Hepatocyte (in vitro differentiated cells): ENCODE measurements around the gene PLEKHG4B. TPM values are rescaled to one million over a fixed set of nuclear protein-coding genes. Genes with fewer than 3 reads are reported as not detected.

Experiments
- DNase-seq: peaks from one replicate; pipeline ENCODE4 v3.0.0-alpha.2; 2016; ENCODE audit warnings: low spot score
- H2AFZ ChIP-seq: fragments of 200-600 bp; sonication (generic); 2 replicates; pipeline ENCODE4 v1.6.0; 2016; ENCODE audit warnings: antibody characterized with exemption, mild to moderate bottlenecking
- H3K27ac ChIP-seq: fragments of 200-600 bp; sonication (generic); 2 replicates; pipeline ENCODE4 v1.5.1; 2016; ENCODE audit warnings: mild to moderate bottlenecking
- H3K27me3 ChIP-seq: fragments of 200-600 bp; sonication (generic); 2 replicates; pipeline ENCODE4 v1.6.1; 2016
- H3K36me3 ChIP-seq: fragments of 200-600 bp; sonication (generic); replicated peaks from 2 replicates; pipeline ENCODE4 v1.5.1; 2016; ENCODE audit warnings: low read depth; ENCODE audit not compliant: insufficient read depth
- H3K4me1 ChIP-seq: fragments of 200-600 bp; sonication (generic); 2 replicates; pipeline ENCODE4 v1.5.1; 2016; ENCODE audit warnings: mild to moderate bottlenecking, moderate library complexity; ENCODE audit not compliant: insufficient read depth
- H3K4me2 ChIP-seq: fragments of 200-600 bp; sonication (generic); 2 replicates; pipeline ENCODE4 v1.6.0; 2016
- H3K4me3 ChIP-seq: fragments of 200-600 bp; sonication (generic); 2 replicates; pipeline ENCODE4 v1.5.1; 2016; ENCODE audit warnings: mild to moderate bottlenecking
- H3K79me2 ChIP-seq: fragments of 200-600 bp; sonication (generic); 2 replicates; pipeline ENCODE4 v1.6.0; 2017; ENCODE audit warnings: mild to moderate bottlenecking
- H3K9me2 ChIP-seq: fragments of 200-600 bp; sonication (generic); replicated peaks from 2 replicates; pipeline ENCODE4 v1.6.0; 2017; ENCODE audit warnings: mild to moderate bottlenecking; ENCODE audit not compliant: insufficient read depth
- H3K9me3 ChIP-seq: fragments of 200-600 bp; sonication (generic); 2 replicates; pipeline ENCODE4 v1.5.1; 2016; ENCODE audit warnings: low read depth, mild to moderate bottlenecking
- H4K20me1 ChIP-seq: fragments of 200-600 bp; sonication (generic); 2 replicates; pipeline ENCODE4 v1.6.0; 2016; ENCODE audit warnings: mild to moderate bottlenecking; ENCODE audit not compliant: insufficient read depth, poor library complexity, severe bottlenecking
- EZH2 ChIP-seq: fragments of 200-600 bp; sonication (generic); IDR thresholded peaks from 2 replicates; pipeline ENCODE4 v1.6.1; 2016; ENCODE audit warnings: antibody characterized with exemption, mild to moderate bottlenecking, borderline replicate concordance
- EZH2phosphoT487 ChIP-seq: fragments of 200-600 bp; sonication (generic); IDR thresholded peaks from one replicate; pipeline ENCODE4 v1.6.1; 2018; ENCODE audit warnings: antibody characterized with exemption, mild to moderate bottlenecking, low read depth, moderate library complexity; ENCODE audit not compliant: unreplicated experiment, severe bottlenecking
- WGBS: methylation state at CpG from one replicate; pipeline ENCODE4 v1.1.6; 2016; ENCODE audit warnings: low lambda C conversion rate; ENCODE audit errors: missing lambda C conversion rate; 5-methylcytosine and 5-hydroxymethylcytosine counted together
- polyA plus RNA-seq: library from polyadenylated mRNA; unstranded; fragments of >200 nt; fragmentation: Nextera tagmentation; extraction: Ambion mirVana; gene quantifications from 2 replicates; pipeline ENCODE4 v1.2.1, GENCODE V29; 2016
- total RNA-seq: library from RNA; depleted of rRNA; stranded (reverse); fragments of >200 nt; gene quantifications from 2 replicates; pipeline ENCODE4 v1.2.3, GENCODE V29; 2014
- TF ChIP-seq, protein P1 (sequence below): fragments of 200-600 bp; sonication (generic); IDR thresholded peaks from 2 replicates; pipeline ENCODE4 v1.5.1; 2016; ENCODE audit warnings: antibody characterized with exemption, mild to moderate bottlenecking; ENCODE audit not compliant: poor library complexity

The PLEKHG4B gene
- total and polyA plus RNA-seq, 2 experiments from 2014 or later, result 3.6 to 4.0 TPM

DNA sequence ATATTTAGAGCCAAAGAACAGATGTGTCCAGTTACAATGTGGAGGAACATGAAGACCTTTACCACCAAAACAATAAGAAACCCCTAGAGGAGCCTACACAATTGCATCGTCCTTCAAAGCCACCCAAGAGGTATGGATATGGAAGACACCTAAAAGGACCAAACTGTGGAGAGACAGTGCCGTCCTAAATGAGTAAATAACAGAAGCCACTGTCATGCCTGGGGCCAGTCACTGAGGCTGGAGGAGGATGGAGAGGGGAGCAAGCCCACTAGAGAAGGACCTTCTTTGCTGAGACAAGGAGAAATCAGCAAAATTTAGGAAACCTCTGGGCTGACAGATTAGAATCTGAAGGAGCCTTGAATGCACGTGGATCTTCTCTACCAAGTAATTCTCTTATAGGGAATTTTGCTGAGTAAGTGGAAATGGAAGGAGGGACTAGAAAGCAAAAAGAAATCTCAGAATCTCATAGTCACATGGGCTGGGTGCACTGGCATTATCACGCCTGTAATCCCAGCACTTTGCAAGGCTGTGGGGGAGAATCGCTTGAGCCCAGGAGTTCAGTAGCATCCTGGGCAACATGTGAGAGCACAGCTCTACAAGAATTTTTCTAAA, 27.6 kb downstream of the PLEKHG4B start:
- Histone ChIP-seq H4K20me1 (no peaks in the 10 kb centered on the region), H3K9me2 (no peaks in the 10 kb centered on the region), H3K27ac (no peak overlapping the region), H3K4me3 (no peak overlapping the region), H3K4me2 (no peak overlapping the region), H2AFZ (no peak overlapping the region), H3K9me3 (peaks cover 11% of the 10 kb centered on the region), H3K4me1 (no peaks in the 10 kb centered on the region), H3K79me2 (no peaks in the 10 kb centered on the region), H3K27me3 (no peaks in the 10 kb centered on the region), H3K36me3 (no peaks in the 10 kb centered on the region)
- no peak for DNase-seq
- 97% methylated on average over 5 of the region's 5 CpGs for WGBS
- no peak for TF ChIP-seq EZH2
- TF ChIP-seq EZH2phosphoT487, result no peak

DNA sequence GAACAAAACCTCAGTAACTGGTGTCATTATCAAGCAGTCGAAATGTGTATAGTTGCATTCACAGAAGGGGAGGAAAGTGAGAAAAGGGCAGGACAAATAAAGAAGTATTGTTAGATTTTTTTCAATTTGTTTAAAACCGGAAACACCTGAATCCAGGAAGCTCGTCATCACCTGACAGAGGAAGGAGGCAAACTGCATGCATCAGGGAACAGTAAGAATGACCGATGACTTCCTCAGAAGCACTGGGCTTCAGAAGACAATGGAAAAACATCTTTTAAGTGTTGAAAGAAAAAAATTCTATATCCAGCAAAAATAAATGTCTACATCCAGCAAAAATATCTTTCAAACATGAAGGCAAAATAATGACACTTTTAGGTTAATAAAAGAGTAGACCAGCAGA, 29.5 kb downstream of the PLEKHG4B start:
- no peak overlapping the region for H3K27ac ChIP-seq
- peaks cover 11% of the 10 kb centered on the region for H3K9me3 ChIP-seq
- WGBS, result 95% methylated on average over 4 of the region's 4 CpGs
- H3K4me2 ChIP-seq, result no peak overlapping the region
- no peaks in the 10 kb centered on the region for H3K9me2 ChIP-seq
- H3K79me2 ChIP-seq, result no peaks in the 10 kb centered on the region
- no peaks in the 10 kb centered on the region for H3K4me1 ChIP-seq
- no peaks in the 10 kb centered on the region for H3K27me3 ChIP-seq
- H3K36me3 ChIP-seq, result no peaks in the 10 kb centered on the region
- H3K4me3 ChIP-seq, result no peak overlapping the region
- no peak for DNase-seq
- no peak overlapping the region for H2AFZ ChIP-seq
- no peaks in the 10 kb centered on the region for H4K20me1 ChIP-seq
- TF ChIP-seq, protein P1, sequence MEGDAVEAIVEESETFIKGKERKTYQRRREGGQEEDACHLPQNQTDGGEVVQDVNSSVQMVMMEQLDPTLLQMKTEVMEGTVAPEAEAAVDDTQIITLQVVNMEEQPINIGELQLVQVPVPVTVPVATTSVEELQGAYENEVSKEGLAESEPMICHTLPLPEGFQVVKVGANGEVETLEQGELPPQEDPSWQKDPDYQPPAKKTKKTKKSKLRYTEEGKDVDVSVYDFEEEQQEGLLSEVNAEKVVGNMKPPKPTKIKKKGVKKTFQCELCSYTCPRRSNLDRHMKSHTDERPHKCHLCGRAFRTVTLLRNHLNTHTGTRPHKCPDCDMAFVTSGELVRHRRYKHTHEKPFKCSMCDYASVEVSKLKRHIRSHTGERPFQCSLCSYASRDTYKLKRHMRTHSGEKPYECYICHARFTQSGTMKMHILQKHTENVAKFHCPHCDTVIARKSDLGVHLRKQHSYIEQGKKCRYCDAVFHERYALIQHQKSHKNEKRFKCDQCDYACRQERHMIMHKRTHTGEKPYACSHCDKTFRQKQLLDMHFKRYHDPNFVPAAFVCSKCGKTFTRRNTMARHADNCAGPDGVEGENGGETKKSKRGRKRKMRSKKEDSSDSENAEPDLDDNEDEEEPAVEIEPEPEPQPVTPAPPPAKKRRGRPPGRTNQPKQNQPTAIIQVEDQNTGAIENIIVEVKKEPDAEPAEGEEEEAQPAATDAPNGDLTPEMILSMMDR, result no peak
- TF ChIP-seq EZH2 (no peak), EZH2phosphoT487 (no peak)

DNA sequence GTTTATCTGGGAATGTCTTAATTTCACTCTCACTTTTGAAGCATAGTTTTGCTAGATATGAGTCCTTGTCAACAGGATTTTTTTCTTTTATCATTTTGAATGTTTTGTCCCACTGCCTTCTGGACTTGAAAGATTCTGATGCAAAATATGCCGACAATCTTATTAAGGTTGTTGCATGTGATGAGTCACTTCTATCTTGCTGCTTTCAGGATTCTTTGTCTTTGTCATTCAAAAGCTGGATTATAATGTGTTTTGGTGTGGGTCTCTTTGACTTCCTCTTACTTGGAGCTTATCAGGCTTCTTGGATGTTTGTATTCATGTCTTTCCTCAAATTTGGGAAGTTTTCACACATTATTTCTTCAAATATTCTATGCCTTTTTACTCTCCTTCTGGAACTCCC, 33.8 kb downstream of the PLEKHG4B start:
- H3K27me3 ChIP-seq, result no peaks in the 10 kb centered on the region
- H3K27ac ChIP-seq, result no peak overlapping the region
- H3K4me2 ChIP-seq, result no peak overlapping the region
- H3K79me2 ChIP-seq, result no peaks in the 10 kb centered on the region
- DNase-seq, result no peak
- 92% methylated on average over 1 of the region's 1 CpG for WGBS
- TF ChIP-seq, protein P1, result no peak
- TF ChIP-seq EZH2 (no peak), EZH2phosphoT487 (no peak)
- H3K9me3 ChIP-seq, result peaks cover 8% of the 10 kb centered on the region
- H3K9me2 ChIP-seq, result no peaks in the 10 kb centered on the region
- no peaks in the 10 kb centered on the region for H3K4me1 ChIP-seq
- no peaks in the 10 kb centered on the region for H3K36me3 ChIP-seq
- no peaks in the 10 kb centered on the region for H4K20me1 ChIP-seq
- no peak overlapping the region for H2AFZ ChIP-seq
- H3K4me3 ChIP-seq, result no peak overlapping the region

DNA sequence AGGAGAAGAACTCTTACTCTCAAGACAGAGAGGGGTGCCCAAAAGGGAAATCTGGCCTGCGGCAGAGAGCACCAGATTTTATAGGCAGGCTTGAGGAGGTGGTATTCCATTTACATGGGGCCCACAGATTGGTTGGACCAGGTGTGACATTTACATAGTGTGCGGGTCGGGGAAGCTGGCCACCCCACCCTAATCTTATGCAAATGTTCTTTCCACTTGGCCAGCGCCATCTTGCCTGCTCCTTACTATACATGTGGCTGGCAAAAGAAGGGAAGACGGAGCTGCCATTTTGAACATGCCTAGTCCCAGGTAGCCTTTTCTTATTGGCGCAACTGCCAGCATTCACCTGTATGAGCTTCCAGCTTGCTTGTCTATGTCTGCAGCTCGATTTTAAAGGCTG, 34.8 kb downstream of the PLEKHG4B start:
- Histone ChIP-seq H3K79me2 (no peaks in the 10 kb centered on the region), H3K9me3 (peaks cover 2% of the 10 kb centered on the region), H3K36me3 (no peaks in the 10 kb centered on the region), H3K4me2 (no peak overlapping the region), H3K4me3 (no peak overlapping the region), H2AFZ (no peak overlapping the region), H3K4me1 (no peaks in the 10 kb centered on the region), H3K9me2 (no peaks in the 10 kb centered on the region), H4K20me1 (no peaks in the 10 kb centered on the region), H3K27me3 (no peaks in the 10 kb centered on the region), H3K27ac (no peak overlapping the region)
- no peak for DNase-seq
- TF ChIP-seq EZH2 (no peak), EZH2phosphoT487 (no peak)
- TF ChIP-seq, protein P1, result no peak
- 96% methylated on average over 7 of the region's 7 CpGs for WGBS
